ENCODE measurements around the gene MIEN1.
A peak's percentile ranks its signal among the peaks of the same experiment; 100 is the strongest.
"Not testable (repeated sequence)": the region's sequence is repeated elsewhere in the genome, so short reads cannot be mapped to it uniquely, and the experiment has no call there.

MIEN1 gene

DNA sequence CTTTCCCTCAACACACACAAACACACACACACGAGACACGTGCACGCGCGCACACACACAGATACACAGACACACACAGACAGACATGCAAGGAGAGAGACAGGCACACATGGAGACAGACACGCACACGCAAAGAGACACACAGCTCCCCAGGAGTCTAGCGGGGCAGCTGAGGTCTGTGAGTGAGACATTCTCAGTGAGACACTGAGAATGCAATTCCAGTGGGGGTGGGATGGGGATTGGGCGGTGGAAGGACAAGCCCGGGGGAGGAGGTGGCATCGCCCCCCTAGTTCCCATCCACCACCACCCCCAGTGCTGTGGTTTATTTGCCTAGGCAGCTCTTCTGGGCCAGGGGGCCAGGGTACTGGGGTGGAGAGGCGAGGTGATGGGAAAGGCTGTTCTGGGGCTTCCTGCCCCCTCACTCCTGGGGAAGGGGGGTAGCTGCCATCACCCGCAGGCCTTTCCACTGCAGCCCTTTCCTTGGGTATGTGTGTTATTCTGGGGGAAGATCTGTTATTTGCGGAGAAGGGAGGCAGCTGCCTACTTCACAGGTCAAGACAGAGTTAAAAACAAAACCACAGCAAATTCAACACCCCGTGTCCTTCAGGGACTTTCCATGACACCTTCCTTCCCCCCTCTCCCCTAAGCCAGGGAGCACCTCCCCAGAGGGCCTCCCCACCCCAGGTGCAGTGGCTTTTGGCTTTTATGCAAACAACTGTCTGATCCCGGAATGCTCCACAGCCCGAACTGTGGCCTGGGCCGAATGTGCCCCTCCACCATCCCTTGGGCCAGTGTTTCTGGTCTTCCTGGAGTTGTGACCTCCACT, 25.4 kb upstream of the MIEN1 start:
- no peak for DNase-seq

DNA sequence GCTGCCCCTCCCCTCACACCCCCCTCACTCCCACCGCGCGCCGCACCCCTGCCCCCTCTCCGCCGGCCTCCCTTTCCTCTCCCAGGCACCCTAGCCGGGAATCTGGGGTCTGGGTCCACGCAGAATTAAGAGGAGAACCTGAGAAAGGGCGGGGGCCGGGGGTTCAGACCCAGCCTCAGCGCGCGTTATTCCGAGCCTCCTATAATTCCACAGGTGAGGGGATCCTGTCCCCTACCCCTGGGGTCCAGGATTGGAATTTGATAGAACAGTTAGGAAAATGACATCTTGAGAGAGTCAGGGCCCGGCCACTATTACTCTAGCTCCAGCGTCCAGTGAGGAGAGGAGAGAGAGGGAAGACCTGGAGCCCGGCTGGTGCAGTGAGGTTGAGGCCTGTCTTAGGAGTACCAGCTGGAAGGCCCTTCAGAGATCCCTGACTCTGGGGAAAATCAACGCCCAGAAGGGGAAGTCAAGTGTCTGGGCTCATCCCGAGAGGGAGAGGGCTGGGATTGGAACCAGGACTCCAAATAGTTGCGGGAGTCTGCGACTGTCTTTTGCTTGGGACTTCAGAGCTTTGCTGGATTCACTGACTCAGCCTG, 24.7 kb upstream of the MIEN1 start:
- no peak for DNase-seq

DNA sequence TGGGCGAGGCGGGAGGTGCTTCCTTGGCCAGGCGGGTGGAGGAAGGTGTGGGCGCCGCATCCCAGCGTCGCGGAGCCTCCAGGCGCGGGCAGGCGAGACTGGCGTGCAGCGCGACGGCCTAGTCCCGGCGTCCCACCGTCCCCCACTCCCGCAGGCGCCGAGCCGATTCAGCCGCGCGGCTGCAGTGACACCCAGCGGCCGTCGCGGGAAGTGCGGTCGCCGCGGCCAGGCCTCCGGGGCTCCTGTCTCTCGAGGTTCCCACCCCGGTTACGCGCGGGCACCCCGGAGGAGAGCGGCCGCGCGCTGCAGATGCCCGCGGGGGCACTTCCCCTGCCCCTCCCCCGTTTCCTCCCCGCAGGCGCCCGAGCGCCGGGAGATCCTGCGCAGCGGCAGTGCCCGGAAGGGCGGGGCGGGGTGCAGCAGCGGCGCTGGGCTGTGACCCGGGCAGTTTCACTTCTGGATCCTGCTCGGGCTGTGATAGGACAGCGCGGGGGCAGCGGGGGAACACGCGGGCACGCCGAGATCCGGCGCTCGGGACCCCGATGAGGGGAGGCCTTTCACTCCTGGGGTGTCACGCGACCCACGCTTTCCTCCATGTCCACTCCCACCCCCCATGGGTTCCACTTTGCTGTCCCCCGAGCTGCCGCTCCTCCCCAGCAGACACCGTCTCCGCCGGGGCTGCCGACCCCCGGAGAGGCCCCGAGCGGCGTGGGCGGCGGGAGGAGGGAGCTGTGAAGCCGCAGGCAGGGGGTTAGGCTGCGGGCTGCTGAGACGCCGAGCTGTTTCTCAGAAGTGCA, 24.0 kb upstream of the MIEN1 start:
- peak; percentile 60 to 66 for DNase-seq

DNA sequence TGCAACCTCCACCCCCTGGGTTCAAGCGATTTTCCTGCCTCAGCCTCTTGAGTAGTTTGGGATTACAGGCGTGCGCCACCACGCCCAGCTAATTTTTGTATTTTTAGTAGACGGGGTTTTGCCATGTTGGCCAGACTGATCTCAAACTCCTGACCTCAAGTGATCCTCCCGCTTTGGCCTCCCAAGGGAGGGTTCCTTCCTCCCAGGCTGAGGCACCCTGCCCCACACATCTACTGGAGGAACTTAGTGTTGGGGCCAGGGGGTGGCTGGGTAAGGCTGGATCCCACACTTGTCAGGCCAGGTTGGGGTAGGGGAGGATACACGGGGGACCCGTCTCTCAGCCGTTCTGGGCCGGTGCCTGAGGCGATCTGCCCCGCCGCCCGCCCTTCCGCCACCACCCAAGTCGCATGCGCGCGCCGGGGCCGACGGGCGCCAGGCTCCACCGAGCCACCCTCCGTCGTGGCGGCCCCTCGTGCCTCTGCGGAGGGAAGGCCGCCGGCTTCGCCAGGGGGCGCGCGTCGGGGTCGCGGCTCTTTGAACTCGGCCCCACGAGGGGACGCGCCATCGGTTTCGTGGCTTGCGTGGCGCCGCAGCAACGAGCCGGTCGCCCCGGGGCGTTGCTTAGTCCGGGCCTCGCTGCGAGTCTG, 23.3 kb upstream of the MIEN1 start:
- no peak for DNase-seq

DNA sequence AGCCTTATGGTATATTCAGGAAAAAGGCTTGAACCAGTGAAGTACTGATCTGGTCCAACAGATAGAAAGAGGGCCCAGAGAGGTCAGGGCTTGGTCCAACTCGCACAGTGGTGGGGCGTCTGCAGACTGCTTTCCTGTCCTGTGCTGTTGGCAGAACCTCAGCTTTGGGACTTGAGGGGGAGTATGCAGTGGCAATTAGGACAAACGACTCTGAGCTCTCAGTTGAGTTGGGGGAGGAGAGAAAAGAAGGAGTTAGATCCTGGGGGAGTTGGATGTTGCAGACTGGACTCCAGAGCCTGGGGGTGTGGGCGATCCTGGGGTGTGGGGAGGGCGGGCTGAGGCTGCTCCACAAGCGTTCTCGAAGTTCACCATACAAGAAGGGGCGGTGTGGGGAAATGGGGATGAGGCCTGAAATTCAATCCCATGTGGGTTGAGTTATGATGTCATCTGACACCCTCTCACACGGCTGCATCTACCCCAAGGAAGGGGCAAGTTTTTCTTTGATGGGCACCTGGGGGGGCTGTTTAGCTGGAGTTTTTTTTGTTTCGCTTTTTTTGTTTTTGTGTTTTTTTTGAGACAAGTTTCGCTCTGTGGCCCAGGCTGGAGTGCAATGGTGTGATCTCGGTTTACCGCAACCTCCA, 22.0 kb upstream of the MIEN1 start:
- DNase-seq = no peak

DNA sequence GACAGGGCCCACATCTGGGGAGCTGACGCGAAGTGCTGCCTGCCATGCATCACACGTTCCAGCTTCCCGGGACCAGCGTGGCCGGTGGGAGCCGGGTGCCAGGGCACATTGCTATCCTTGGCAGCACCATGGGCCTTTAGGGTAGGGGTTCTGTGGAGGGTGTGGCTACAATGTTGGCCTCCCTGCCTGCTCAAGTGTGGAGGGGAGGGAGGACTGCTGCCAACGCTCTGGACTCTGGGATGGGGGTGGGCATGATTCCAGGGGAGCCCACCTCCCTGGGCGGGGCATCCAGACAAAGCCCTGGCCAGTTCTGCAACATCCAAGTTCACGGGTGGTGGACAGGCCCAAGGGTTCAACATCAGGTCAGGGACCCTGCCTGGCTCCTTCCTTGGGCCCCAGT, 21.3 kb upstream of the MIEN1 start:
- no peak for DNase-seq

DNA sequence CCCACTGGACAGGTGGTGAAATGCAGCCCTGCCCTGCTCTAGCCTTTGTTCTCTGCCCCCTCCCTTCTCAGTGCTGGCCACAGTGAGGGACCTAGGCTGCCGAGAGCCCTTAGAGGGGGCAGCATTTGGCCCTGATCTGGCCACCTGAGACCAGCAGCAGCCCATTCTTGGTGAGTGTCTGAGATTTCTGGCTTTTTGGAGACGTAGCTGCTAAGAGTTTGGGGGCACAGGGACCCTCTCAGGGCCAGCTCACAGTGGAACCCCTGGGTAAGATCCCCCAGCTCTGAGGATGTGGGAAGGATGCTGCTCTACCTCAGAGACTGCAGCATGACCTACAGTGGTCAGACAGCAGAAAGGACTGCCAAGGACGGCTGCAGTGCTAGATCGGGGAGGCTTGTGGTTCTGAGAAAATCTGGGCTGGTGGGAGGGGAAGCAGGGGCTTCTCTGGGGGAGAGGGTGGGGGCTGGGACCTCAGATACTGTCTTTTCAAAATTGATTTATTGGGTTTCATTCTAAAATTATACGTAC, 20.7 kb upstream of the MIEN1 start:
- DNase-seq = no peak

DNA sequence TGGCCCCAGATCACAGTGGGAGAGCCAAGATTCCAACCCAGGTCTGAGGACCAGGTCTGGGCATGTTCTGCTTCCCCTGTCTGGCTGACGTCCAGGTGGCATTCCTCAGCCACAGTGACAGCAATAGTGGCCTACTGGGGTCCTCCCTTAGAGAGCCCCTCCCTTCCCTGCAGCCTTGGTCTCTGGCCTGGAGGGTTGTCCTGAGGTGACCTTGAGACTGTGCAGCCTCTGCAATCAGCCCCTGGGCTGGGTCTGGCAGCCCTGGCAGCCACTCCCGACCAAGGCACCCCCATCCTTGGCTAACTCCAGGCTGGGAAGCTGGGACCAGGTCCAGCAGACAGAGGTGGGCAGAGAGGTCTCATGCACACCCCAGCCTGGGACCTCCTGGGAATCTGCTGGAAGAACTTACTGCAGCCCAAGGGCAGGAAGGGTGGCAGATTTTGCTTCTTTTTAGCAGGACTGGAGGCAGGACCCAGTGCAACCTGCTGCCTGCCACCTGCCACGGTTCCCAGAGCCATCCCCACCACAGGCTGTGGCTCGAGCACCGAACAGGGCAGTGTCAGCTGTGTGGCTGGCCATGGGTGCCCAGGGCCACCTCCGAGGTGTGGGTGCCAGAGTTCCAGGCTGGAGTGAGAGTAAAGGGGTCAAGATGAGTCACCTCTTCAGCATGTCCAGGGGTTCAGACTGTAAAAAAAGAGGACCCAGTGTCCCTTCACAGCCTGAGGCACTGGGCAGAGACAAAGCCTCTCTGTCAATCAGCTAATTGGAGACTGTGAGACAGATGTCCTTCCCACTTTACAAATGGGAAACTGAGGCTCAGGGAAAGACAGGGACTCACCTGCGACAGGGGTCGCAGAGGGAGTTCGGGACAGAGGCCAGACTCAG, 20.0 kb upstream of the MIEN1 start:
- DNase-seq = no peak

DNA sequence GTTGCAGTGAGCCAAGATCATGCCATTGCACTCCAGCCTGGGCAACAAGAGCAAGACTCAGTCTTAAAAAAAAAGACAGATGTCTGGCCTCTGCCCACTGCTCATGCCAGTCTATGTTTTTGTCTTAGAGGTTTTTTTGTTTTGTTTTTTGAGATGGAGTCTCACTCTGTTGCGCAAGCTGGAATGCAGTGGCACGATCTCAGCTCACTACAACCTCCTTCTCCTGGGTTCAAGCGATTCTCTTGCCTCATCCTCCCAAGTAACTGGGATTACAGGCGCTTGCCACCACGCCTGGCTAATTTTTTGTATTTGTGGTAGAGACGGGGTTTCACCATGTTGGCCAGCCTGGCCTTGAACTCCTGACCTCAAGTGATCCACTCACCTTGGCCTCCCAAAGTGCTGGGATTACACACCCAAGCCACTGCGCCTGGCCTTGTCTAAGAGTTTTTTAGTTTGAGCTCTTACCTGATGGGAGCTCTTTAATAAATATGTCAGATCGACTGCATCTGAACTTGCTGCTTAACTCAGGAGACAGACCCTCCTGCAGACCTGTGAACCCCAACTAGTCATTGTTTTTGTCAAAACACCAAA, 18.2 kb upstream of the MIEN1 start:
- DNase-seq = not testable (repeated sequence)

DNA sequence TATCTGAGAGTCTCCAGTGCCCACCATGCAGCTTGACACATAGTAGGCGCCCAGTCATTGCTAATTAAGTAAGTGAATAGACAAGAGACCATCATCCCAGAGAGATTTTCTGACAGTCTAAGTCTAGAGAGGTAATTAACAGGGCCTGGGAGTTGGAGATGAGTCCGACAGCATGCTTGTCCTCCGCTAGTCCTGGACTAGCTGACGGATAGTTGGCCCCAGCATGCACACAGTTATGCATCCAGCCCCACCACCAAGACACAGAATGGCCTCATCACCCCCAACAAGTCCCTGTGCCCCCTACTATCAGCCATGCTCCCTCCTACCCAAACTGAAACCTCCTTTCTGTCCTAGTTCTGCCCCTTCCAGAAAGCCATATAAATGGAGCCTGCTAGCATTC, 17.4 kb upstream of the MIEN1 start:
- no peak for DNase-seq

DNA sequence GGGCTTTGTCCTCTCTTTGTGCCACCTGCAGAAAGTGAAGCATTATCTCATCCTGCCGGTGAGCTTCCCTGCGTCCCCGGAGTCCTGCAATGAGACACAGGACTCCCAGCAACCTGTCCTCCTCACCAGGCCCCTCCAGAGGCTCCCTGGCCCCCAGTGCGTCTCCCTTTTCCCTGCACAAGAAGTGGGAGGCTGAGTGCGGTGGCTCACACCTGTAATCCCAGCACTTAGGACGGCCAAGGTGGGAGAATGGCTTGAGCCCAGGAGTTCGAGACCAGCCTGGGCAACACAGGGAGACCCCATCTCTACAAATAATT, 15.8 kb upstream of the MIEN1 start:
- no peak for DNase-seq

DNA sequence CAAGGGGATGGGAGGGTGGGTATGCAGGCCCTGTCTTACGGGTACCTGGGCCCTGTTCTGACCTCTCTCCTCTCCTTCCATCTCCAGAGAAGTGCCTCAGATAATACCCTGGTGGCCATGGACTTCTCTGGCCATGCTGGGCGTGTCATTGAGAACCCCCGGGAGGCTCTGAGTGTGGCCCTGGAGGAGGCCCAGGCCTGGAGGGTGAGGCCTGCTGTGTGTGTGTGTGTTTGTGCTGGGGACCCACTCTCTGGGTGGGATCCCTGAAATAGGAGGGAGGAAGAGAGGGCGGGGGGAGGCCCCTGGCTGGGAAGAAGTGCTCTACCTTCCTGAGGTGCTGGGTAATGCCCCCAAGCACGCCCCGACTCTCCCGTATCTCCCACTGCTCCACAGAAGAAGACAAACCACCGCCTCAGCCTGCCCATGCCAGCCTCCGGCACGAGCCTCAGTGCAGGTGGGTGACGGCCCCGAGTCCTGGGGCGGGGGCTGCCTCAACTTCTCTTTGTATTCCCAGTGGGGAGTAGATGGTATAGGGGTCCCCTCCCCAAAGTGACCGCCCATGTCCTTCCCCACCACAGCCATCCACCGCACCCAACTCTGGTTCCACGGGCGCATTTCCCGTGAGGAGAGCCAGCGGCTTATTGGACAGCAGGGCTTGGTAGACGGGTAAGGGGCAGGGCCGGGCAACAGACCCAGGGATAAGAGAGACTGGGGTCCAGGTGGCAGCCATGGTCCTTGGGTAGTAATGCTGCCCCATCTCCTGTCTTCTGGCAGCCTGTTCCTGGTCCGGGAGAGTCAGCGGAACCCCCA, 15.2 kb upstream of the MIEN1 start:
- no peak for DNase-seq

DNA sequence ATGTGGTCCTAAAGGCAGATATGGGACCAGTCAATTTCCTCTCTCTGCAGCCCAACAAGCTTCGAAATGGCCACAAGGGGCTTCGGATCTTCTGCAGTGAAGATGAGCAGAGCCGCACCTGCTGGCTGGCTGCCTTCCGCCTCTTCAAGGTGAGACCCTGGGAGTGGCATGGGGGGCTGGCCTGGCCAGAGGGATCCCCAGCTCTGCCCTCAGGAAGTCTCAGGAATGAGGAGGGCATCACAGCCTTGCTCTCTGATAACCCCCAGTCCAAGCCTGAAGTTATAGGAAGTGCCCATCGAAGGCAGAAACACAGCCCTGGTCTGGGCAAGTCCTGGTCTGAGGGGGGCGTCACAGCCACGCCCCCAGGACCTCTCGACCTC, 14.5 kb upstream of the MIEN1 start:
- DNase-seq = no peak

DNA sequence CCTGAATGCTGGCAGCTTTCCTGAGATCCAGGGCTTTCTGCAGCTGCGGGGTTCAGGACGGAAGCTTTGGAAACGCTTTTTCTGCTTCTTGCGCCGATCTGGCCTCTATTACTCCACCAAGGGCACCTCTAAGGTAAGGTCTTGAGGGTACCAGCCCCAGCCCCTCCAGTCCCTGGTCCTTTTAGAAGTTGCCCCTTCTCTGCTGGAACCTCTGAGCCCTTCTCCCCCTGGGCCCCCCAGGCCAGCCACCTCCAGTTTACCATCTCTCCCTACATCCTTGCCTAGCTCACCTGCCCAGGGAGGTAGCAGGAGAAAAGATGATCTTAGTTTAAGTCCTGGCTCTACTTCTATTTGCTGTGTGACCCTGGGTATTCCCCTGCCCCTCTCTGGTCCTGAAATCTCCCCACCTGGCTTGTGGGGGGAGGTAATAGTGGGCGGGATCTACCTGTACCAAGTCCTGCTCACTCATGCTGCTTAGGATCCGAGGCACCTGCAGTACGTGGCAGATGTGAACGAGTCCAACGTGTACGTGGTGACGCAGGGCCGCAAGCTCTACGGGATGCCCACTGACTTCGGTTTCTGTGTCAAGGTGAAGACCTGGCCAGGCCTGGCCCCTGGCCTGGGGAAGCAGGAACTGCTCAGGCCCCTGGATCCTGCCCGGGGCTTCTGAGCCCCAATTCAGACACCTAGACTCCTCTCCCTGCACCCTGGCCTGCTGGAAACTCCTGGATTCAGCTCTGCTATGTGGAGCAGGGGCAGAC, 13.9 kb upstream of the MIEN1 start:
- DNase-seq = no peak

DNA sequence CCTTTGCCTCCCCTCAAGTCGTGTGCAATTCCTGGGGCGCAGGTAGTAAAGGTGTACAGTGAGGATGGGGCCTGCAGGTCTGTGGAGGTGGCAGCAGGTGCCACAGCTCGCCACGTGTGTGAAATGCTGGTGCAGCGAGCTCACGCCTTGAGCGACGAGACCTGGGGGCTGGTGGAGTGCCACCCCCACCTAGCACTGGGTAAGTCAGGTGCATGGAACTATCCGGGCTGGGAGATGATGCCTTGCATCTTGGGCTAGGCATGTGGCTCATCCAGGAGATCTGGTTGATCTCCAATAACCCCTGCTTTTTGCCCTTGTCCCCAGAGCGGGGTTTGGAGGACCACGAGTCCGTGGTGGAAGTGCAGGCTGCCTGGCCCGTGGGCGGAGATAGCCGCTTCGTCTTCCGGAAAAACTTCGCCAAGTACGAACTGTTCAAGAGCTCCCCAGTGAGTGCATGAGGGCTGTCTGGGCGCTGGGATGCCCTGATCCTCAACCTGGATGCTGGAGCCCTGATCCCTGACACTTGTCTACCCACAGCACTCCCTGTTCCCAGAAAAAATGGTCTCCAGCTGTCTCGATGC, 12.6 kb upstream of the MIEN1 start:
- DNase-seq = no peak

DNA sequence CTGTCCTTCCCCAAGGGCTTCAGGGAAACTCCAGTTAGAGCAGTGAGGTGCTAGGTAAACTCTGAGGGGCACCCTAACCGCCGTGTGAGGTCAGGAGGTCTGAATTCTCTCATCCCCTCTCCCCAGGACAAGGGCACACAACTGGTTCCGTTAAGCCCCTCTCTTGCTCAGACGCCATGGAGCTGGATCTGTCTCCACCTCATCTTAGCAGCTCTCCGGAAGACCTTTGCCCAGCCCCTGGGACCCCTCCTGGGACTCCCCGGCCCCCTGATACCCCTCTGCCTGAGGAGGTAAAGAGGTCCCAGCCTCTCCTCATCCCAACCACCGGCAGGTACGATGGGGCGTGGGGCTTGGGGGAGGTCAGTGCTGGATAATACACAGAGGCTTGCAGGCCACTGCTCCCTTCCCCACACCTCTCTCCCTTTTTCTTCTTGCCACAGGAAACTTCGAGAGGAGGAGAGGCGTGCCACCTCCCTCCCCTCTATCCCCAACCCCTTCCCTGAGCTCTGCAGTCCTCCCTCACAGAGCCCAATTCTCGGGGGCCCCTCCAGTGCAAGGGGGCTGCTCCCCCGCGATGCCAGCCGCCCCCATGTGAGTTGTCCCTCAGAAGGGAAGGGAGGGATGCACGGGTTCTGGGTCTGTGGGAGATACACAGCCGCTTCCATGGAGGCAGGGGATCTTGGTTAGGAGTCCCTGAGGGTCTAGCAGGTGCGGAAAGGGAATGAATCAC, 12.0 kb upstream of the MIEN1 start:
- DNase-seq = no peak

DNA sequence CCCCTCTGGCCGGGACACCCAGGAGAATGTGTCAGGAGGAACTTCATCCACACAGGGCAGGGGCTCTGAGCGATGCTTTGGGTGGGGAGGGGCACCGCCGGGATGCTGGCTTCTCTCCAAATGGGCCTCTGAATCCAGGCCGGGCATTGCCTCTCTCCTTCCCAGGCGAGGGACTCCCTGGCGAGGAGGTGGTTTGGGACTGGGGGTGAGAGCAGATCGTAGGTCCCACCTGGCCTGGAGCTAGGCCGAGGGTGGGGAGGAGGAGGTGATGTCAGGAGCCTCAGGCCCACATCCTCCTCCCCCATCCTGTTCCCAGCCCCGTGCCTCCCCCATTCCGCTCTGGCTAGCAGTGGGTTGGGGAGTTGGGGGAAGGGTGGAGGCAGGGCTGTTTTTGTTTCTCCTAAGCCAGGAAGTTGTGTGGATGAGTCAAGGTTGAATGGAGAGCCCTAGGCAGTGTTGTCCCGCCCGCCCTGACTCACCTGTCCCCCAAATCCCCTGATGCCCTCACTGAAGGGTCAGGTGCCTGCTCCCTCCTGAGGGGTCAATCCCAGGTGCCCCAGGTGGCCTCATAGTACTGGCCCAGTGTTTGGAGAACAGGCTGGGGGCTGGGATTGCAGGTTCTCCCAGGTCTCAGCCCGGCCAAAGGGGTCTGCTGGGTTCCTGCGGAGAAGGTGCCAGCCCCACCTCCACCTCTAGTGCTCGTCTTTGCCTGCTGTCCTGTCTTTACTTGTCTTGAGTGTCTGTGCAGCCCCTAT, 10.2 kb upstream of the MIEN1 start:
- no peak for DNase-seq

DNA sequence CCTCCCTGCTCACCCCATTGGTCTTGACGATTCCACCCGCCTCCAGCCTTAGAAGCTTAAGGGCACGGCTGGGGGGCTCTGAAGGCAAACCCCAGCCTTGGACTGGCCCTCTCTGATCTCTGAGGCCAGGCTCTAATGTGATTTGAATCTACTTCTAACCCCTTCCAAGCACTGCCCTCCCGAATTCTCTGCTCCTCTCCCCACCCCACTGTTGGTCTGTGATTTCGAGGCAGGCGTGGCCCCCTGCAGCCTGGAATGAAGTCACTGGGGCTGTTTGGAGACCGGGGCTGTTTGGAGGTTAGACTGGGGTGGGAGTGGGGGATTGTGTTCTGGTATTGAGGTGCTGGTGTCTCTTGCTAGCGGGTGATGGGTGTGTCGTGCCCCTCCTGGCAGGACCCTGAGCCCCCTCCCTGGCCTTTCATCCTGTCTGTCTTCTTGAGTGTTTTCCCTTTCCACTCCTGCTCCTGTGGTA, 9.6 kb upstream of the MIEN1 start:
- DNase-seq = no peak
